Endothelial cell of umbilical vein (primary cell): ENCODE results near the gene UTS2B. TPM values are rescaled to one million over a fixed set of nuclear protein-coding genes. Genes with fewer than 3 reads are reported as not detected.
A peak's percentile ranks its signal among the peaks of the same experiment; 100 is the strongest.

Experiments used
- BruUV-seq: library from RNA; stranded (reverse); fragments of 400-500 nt; replicated peaks from 2 replicates; lab custom pipeline; 2021; lab: Mats Ljungman, UMichigan
- CTCF ChIA-PET: fragments of 300-600, 350-600 bp; sonication (Branson Sonifier 250); formaldehyde crosslinking; loops from one replicate; lab custom pipeline; 2021; ENCODE audit warnings: antibody characterized with exemption, inconsistent platforms; lab: Charles Lee
- POLR2A ChIA-PET: fragments of 300-600, 350-600 bp; sonication (Branson Sonifier 250); formaldehyde crosslinking; loops from one replicate; lab custom pipeline; 2021; ENCODE audit warnings: antibody characterized with exemption, inconsistent platforms; lab: Charles Lee
- DNase-seq: peaks from one replicate; pipeline ENCODE4 v3.0.0-alpha.2; 2011; ENCODE audit warnings: low read depth, low spot score
- FAIRE-seq: peaks from 2 replicates; lab custom pipeline; 2011; peaks lifted over from hg19 to GRCh38; lab: Jason Lieb, UNC
- H2AFZ ChIP-seq: 2 replicates; pipeline ENCODE4 v1.6.0; 2012; ENCODE audit warnings: low read depth, low read length, control low read depth, inconsistent platforms
- H3K27ac ChIP-seq: 2 replicates; pipeline ENCODE4 v1.5.1; 2011; ENCODE audit warnings: low read depth, mild to moderate bottlenecking, control low read depth, low read length, moderate library complexity; ENCODE audit not compliant: insufficient read depth
- H3K27me3 ChIP-seq, 2 experiments: 2 replicates each; pipeline versions ENCODE4 v1.6.0 to v1.6.1; 2011; ENCODE audit warnings: low read length in 2 of 2, mixed read lengths in 1 of 2; ENCODE audit not compliant: control insufficient read depth in 2 of 2, insufficient read depth in 2 of 2
- H3K36me3 ChIP-seq, 2 experiments: 2 replicates in 1 of 2; 3 replicates in 1 of 2; pipeline ENCODE4 v1.5.1; 2011; ENCODE audit warnings: low read length in 2 of 2, mild to moderate bottlenecking in 1 of 2, moderate library complexity in 1 of 2; ENCODE audit not compliant: control insufficient read depth in 2 of 2, insufficient read depth in 2 of 2; ENCODE audit errors: extremely low read depth in 1 of 2
- H3K4me1 ChIP-seq: 3 replicates; pipeline ENCODE4 v1.5.1; 2011; ENCODE audit warnings: mild to moderate bottlenecking, low read length; ENCODE audit not compliant: control insufficient read depth, insufficient read depth; ENCODE audit errors: extremely low read depth
- H3K4me2 ChIP-seq: 2 replicates; pipeline ENCODE4 v1.6.1; 2011; ENCODE audit warnings: low read length, control low read depth, mixed read lengths; ENCODE audit not compliant: insufficient read depth
- H3K4me3 ChIP-seq, 3 experiments: fragments of 200-600 bp in 1 of 3; sonication (generic), shearing (Covaris generic) in 1 of 3; replicated peaks in 1 of 3; 2 replicates each; pipeline ENCODE4 v1.5.1; 2011 to 2016; ENCODE audit warnings: control low read depth in 3 of 3, low read length in 3 of 3, mild to moderate bottlenecking in 2 of 3, inconsistent platforms in 1 of 3, low read depth in 1 of 3, moderate library complexity in 1 of 3; ENCODE audit not compliant: insufficient read depth in 1 of 3
- H3K79me2 ChIP-seq: 2 replicates; pipeline ENCODE4 v1.6.0; 2012; ENCODE audit warnings: low read length, inconsistent platforms; ENCODE audit not compliant: control insufficient read depth, insufficient read depth
- H3K9ac ChIP-seq: replicated peaks from 2 replicates; pipeline ENCODE3; 2011; ENCODE audit warnings: low read length, control low read depth; ENCODE audit not compliant: insufficient read depth; ENCODE audit errors: extremely low read depth
- H3K9me1 ChIP-seq: replicated peaks from 3 replicates; pipeline ENCODE4 v1.6.0; 2011; ENCODE audit warnings: mild to moderate bottlenecking, low read length; ENCODE audit not compliant: control insufficient read depth, insufficient read depth; ENCODE audit errors: extremely low read depth
- H3K9me3 ChIP-seq: replicated peaks from 2 replicates; pipeline ENCODE4 v1.5.1; 2012; ENCODE audit warnings: low read length, inconsistent platforms; ENCODE audit not compliant: control insufficient read depth, insufficient read depth
- H4K20me1 ChIP-seq: replicated peaks from 2 replicates; pipeline ENCODE3; 2011; ENCODE audit warnings: mild to moderate bottlenecking, low read length; ENCODE audit not compliant: control insufficient read depth, insufficient read depth; ENCODE audit errors: extremely low read depth
- CTCF ChIP-seq, 2 donors: IDR thresholded peaks; 1 replicate in 1 of 2; 2 replicates in 1 of 2; pipeline ENCODE4 v1.5.1; 2011; ENCODE audit warnings: low read length in 2 of 2, mild to moderate bottlenecking in 2 of 2, moderate library complexity in 2 of 2, control low read depth in 1 of 2, inconsistent platforms in 1 of 2, low read depth in 1 of 2; ENCODE audit not compliant: insufficient read depth in 1 of 2; ENCODE audit errors: extremely low read depth in 1 of 2
- EZH2 ChIP-seq: IDR thresholded peaks from 2 replicates; pipeline ENCODE4 v1.6.1; 2012; ENCODE audit warnings: borderline replicate concordance, low read depth, mild to moderate bottlenecking, moderate library complexity, low read length, inconsistent platforms; ENCODE audit not compliant: severe bottlenecking
- FOS ChIP-seq: IDR thresholded peaks from 2 replicates; pipeline ENCODE4 v1.6.1; 2011; ENCODE audit warnings: mild to moderate bottlenecking, low read length, moderate library complexity, borderline replicate concordance; ENCODE audit not compliant: insufficient read depth
- GATA2 ChIP-seq: IDR thresholded peaks from 2 replicates; pipeline ENCODE4 v1.7.0; 2011; ENCODE audit warnings: low read depth, mild to moderate bottlenecking, moderate library complexity, mixed read lengths, low read length; ENCODE audit not compliant: insufficient read length, insufficient read depth
- JUN ChIP-seq: IDR thresholded peaks from 2 replicates; pipeline ENCODE4 v1.6.1; 2011; ENCODE audit warnings: borderline replicate concordance, low read depth; ENCODE audit not compliant: insufficient read length, insufficient read depth
- MAX ChIP-seq: IDR thresholded peaks from 2 replicates; pipeline ENCODE4 v1.6.1; 2011; ENCODE audit not compliant: insufficient read depth, insufficient read length
- MYC ChIP-seq: IDR thresholded peaks from one replicate; pipeline ENCODE4 v1.6.1; 2011; ENCODE audit warnings: mild to moderate bottlenecking, low read depth, low read length
- POLR2A ChIP-seq: IDR thresholded peaks from 2 replicates; pipeline ENCODE4 v1.6.1; 2012; ENCODE audit warnings: low read depth, mild to moderate bottlenecking, control low read depth, low read length
- POLR2AphosphoS5 ChIP-seq: IDR thresholded peaks from 2 replicates; pipeline ENCODE4 v1.6.1; 2012; ENCODE audit warnings: low read depth, mild to moderate bottlenecking, control low read depth, low read length, moderate library complexity; ENCODE audit not compliant: insufficient read depth
- dilution Hi-C: fragments of 300-500 bp; cut with MboI; formaldehyde crosslinking; loops from one replicate; pipeline ENCODE4 v1.15.0; 2019; ENCODE audit warnings: low sequenced_read_pairs; ENCODE audit not compliant: extremely low pct_ligation_motif_present
- intact Hi-C: fragments of 100-400 bp; cut with micrococcal nuclease; formaldehyde crosslinking; loops from one replicate; pipeline ENCODE4 v1.10.0; 2022
- polyA plus RNA-seq, 4 experiments: library from polyadenylated mRNA; depleted of rRNA in 3 of 4; stranded (reverse) in 3 of 4; unstranded in 1 of 4; fragments of >200 nt; gene quantifications; 2 replicates each; pipeline versions ENCODE4 v1.2.1 to v1.2.3, GENCODE V29; 2011 to 2012; ENCODE audit warnings: missing spikeins in 1 of 4
- total RNA-seq: library from RNA; stranded (reverse); gene quantifications from 2 replicates; pipeline ENCODE4 v1.2.3, GENCODE V29; 2021

The UTS2B gene
- total and polyA plus RNA-seq, 2 donors (not counting 3 experiments of a cell fraction or from before 2014, with no cell fraction given): 0.21 to 1.1 TPM

GRCh38 chr3:191356631-191357439 lies 26.5 kb upstream of the UTS2B start:
- peaks cover 2% of the 10 kb centered on the region for H3K9me1 ChIP-seq
- ChIA-PET CTCF (interaction anchor here (1.6 to 2.0 kb wide), 3 partner anchors 10 to 15 kb away, joined by 4 to 11 read pairs (median 6); no protein-coding TSS in a partner anchor), POLR2A (interaction anchor here (1.2 kb wide), 1 partner anchor 12 kb away, joined by 3 read pairs; no protein-coding TSS in a partner anchor)
- TF ChIP-seq MAX (no peak), EZH2 (no peak), FOS (peak; percentile 70)
- peaks cover 80% of the 10 kb centered on the region for H3K79me2 ChIP-seq
- dilution Hi-C loops: no loop called here
- peak overlapping the region; percentile 72 for H3K4me2 ChIP-seq
- DNase-seq: peak; percentile 73
- H3K4me1 ChIP-seq: peaks cover 64% of the 10 kb centered on the region
- BruUV-seq: no TSS peak
- peaks cover 9 to 24% of the 10 kb centered on the region in 2 experiments for H3K36me3 ChIP-seq
- no peak overlapping the region for H2AFZ ChIP-seq
- H3K27ac ChIP-seq: peak overlapping the region; percentile 55
- H3K9ac ChIP-seq: peak overlapping the region; percentile 41
- H3K9me3 ChIP-seq: no peaks in the 10 kb centered on the region
- no peaks in the 10 kb centered on the region for H3K27me3 ChIP-seq
- no peaks in the 10 kb centered on the region for H4K20me1 ChIP-seq
- H3K4me3 ChIP-seq: peak overlapping the region in 1 of 3 experiments; percentile 9
- peak; percentile 90 for FAIRE-seq
- intact Hi-C loops: loop anchor here (1.0 kb wide), 1 partner anchor 9 kb away; no protein-coding TSS in a partner anchor

GRCh38 chr3:191355406-191355805 lies 25.1 kb upstream of the UTS2B start:
- DNase-seq (no peak), FAIRE-seq (no peak)
- Histone ChIP-seq H3K4me2 (no peak overlapping the region), H3K9ac (no peak overlapping the region), H3K27ac (no peak overlapping the region), H3K4me3 (no peak overlapping the region), H3K79me2 (peaks cover 85% of the 10 kb centered on the region), H3K27me3 (no peaks in the 10 kb centered on the region), H4K20me1 (no peaks in the 10 kb centered on the region), H2AFZ (no peak overlapping the region), H3K9me1 (peaks cover 2% of the 10 kb centered on the region), H3K4me1 (peaks cover 76% of the 10 kb centered on the region), H3K36me3 (peaks cover 2 to 15% of the 10 kb centered on the region in 2 experiments), H3K9me3 (no peaks in the 10 kb centered on the region)
- BruUV-seq: no TSS peak
- CTCF ChIA-PET: interaction anchor here (0.9 to 1.7 kb wide), 7 partner anchors 10 to 472 kb away, joined by 3 to 11 read pairs (median 3); no protein-coding TSS in a partner anchor
- POLR2A ChIA-PET: no interaction called here
- intact Hi-C loops: no loop called here
- dilution Hi-C loops: no loop called here
- TF ChIP-seq FOS (no peak), GATA2 (no peak), POLR2A (no peak), CTCF (IDR thresholded peaks at IDR 0.05; ENCODE audit: extremely low read depth in 1 of 2, insufficient read depth in 1 of 2, low read depth in 1 of 2, low read length in 2 of 2) (no peak), EZH2 (no peak), MAX (no peak), POLR2AphosphoS5 (no peak), JUN (no peak), MYC (no peak)
